Measurements from ENCODE around the gene KATNAL2. TPM values are rescaled to one million over a fixed set of nuclear protein-coding genes. Genes with fewer than 3 reads are reported as not detected.
A peak's percentile ranks its signal among the peaks of the same experiment; 100 is the strongest.

The KATNAL2 gene
- total and polyA plus RNA-seq, 10 of the 15 experiments (the other 5 are each of a cell fraction or from before 2014, with no cell fraction given), result 0.20 to 2.4 (median 1.7) TPM

DNA sequence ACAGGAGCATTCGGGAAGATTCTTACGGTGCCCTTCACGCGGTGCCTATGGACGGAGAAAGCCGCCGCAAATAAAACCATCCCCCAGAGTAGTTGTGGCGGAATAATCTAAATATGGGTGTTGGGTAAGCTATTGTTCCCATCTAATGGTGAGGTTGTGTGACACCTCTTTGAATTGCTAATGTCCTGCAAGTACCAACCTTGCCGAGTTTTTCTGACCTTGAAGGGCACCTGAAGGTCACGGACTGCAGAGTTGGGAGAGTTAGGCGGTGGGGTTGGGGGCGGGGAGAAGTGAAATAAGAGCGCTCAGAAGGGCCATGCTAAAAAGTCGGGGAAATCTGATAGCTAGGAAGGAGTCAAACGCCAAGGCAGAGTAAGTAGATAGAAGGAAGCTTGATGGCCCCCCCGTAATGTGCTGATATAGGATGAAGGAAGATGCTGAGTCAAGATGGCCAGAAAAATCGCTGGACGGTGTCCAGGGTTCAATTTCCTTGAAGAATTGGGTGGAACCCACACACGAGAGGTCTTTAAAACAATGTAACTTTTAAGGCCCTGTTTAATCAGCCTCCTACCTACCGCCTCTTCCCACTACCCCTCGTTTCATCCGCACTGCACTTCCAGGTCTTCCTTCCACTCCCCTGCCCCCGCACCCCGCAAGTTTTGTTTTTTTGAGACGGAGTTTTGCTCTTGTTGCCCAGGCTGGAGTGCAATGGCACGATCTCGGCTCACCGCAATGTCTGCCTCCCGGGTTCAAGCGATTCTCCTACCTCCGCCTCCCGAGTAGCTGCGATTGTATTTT, 600 bp downstream of the KATNAL2 start:
- no peaks in the 10 kb centered on the region for H3K9me3 ChIP-seq (replicated peaks; ENCODE audit: control insufficient read depth, insufficient read depth, low read length)
- H3K4me3 ChIP-seq, result peak overlapping the region; percentile 94
- peaks cover 34% of the 10 kb centered on the region for H3K79me2 ChIP-seq (ENCODE audit: control insufficient read depth, insufficient read depth, low read length)
- intact Hi-C loops (cut with micrococcal nuclease; ENCODE audit: unreplicated experiment), result loop anchor here (10.0 kb wide), 2 partner anchors 247 to 263 kb away; partner anchors contain the start of gene LOXHD1
- no peaks in the 10 kb centered on the region; the same call in 1 of the 2 replicates for H3K4me1 ChIP-seq (ENCODE audit: control insufficient read depth, insufficient read depth, low read length)
- peak overlapping the region; percentile 82 for H3K27ac ChIP-seq (ENCODE audit: control insufficient read depth, insufficient read depth)
- peak overlapping the region; percentile 68 for H3K4me2 ChIP-seq (ENCODE audit: control insufficient read depth, insufficient read depth)
- in situ Hi-C loops (cut with MboI), result no loop called here
- RAD21 ChIA-PET (ENCODE audit: unreplicated experiment), result interaction anchor here (0.7 to 2.0 kb wide), 13 partner anchors 20 to 637 kb away, joined by 3 to 13 read pairs (median 4); no protein-coding TSS in a partner anchor
- DNase-seq (ENCODE audit: low read depth, low spot score) (no peak), FAIRE-seq (peak; percentile 7), ATAC-seq (peak; percentile 12)
- no peaks in the 10 kb centered on the region for H4K20me1 ChIP-seq (ENCODE audit: control insufficient read depth, insufficient read depth)
- H2AFZ ChIP-seq (ENCODE audit: control insufficient read depth, low read depth, low read length), result peak overlapping the region; percentile 94
- BruUV-seq (replicated peaks), result TSS peak; percentile 72
- TF ChIP-seq NR2F1 (conservative IDR thresholded peaks at IDR 0.05) (0 out of 2 replicates have a peak, but pooled peaks have one; percentile 4), ASH2L (IDR thresholded peaks at IDR 0.05; ENCODE audit: borderline replicate concordance, low read depth) (no peak), CREM (IDR thresholded peaks at IDR 0.05; ENCODE audit: low read depth) (no peak), ZNF217 (IDR thresholded peaks at IDR 0.05) (no peak), IKZF1 (conservative IDR thresholded peaks at IDR 0.05) (no peak), NFYA (IDR thresholded peaks at IDR 0.05; ENCODE audit: borderline replicate concordance, low read depth, low read length) (no peak), ESRRA (IDR thresholded peaks at IDR 0.05; ENCODE audit: low read length) (peak; percentile 89; the same call in 1 of the 2 replicates), SMAD1 (IDR thresholded peaks at IDR 0.05; ENCODE audit: low read depth, partially characterized antibody) (no peak), EED (IDR thresholded peaks at IDR 0.05; ENCODE audit: low read depth) (0 out of 2 replicates have a peak, but pooled peaks have one; percentile 0), GATAD2B (conservative IDR thresholded peaks at IDR 0.05; ENCODE audit: low read depth) (0 out of 2 replicates have a peak, but pooled peaks have one; percentile 1), SRF (IDR thresholded peaks at IDR 0.05; ENCODE audit: low read depth in 2 of 2, low read length in 2 of 2) (0 out of 4 replicates have a peak, but pooled peaks of 1 of the 2 experiments have one; percentile 30)
- TF ChIP-seq, protein P1, sequence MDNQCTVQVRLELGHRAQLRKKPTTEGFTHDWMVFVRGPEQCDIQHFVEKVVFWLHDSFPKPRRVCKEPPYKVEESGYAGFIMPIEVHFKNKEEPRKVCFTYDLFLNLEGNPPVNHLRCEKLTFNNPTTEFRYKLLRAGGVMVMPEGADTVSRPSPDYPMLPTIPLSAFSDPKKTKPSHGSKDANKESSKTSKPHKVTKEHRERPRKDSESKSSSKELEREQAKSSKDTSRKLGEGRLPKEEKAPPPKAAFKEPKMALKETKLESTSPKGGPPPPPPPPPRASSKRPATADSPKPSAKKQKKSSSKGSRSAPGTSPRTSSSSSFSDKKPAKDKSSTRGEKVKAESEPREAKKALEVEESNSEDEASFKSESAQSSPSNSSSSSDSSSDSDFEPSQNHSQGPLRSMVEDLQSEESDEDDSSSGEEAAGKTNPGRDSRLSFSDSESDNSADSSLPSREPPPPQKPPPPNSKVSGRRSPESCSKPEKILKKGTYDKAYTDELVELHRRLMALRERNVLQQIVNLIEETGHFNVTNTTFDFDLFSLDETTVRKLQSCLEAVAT (IDR thresholded peaks at IDR 0.05), result peak; percentile 43; the same call in 1 of the 2 replicates
- 35% methylated on average over 32 of the region's 33 CpGs for WGBS (ENCODE audit: insufficient coverage, insufficient replicate concordance, low lambda C conversion rate, missing lambda C conversion rate)
- CTCF ChIA-PET, result interaction anchor here (0.8 to 1.6 kb wide), 8 partner anchors 25 to 637 kb away, joined by 3 to 6 read pairs (median 3); no protein-coding TSS in a partner anchor
- SMC1A ChIA-PET (ENCODE audit: uncharacterized antibody, unreplicated experiment), result interaction anchor here (0.8 to 1.4 kb wide), 7 partner anchors 25 to 263 kb away, joined by 3 to 7 read pairs (median 3); no protein-coding TSS in a partner anchor
- H3K36me3 ChIP-seq (ENCODE audit: control insufficient read depth in 2 of 2, insufficient read depth in 2 of 2, low read length in 1 of 2), result no peaks in the 10 kb centered on the region
- peak overlapping the region; percentile 90 for H3K9ac ChIP-seq (ENCODE audit: control insufficient read depth, insufficient read depth, low read length)
- no peaks in the 10 kb centered on the region for H3K27me3 ChIP-seq (replicated peaks in 1 of 2; ENCODE audit: control insufficient read depth in 2 of 2, insufficient read depth in 2 of 2, low read length in 1 of 2)
- POLR2A ChIA-PET, result interaction anchor here (1.4 to 1.6 kb wide), 2 partner anchors 25 to 26 kb away, joined by 5 to 7 read pairs; no protein-coding TSS in a partner anchor
